A549 treated with GW870086 at 1 μM for 4 hours (cell line): ENCODE results near the gene ATP8A2. TPM values are rescaled to one million over a fixed set of nuclear protein-coding genes. Genes with fewer than 3 reads are reported as not detected.

Experiments
- total RNA-seq: library from RNA; stranded (reverse); fragments of 200-300 nt; extraction: Qiagen RNA extraction; gene quantifications from 5 replicates; pipeline ENCODE4 v1.2.3, GENCODE V29; 2022; ENCODE audit warnings: low read depth

ATP8A2 gene
- total RNA-seq = 0.01 TPM in 1 of 5 replicates, not detected in the others

GRCh38 chr13:25371875-25372283 lies at the start of gene ATP8A2:
Gene ATP8A2, plus strand, starts transcription at chr13:25371974. Its CDS starts 239 bp downstream, at chr13:25372213.

GRCh38 chr13:26051657-26052311 lies 680.0 kb downstream of the ATP8A2 start, which contains the start of gene SHISA2:
Gene SHISA2, minus strand, starts transcription at chr13:26052016. Its CDS starts 1,041 bp downstream, at chr13:26050975.

Other genes starting within 250 kb of the ATP8A2 start
- gene AMER2, start 199.7 kb upstream of the ATP8A2 start, total RNA-seq = not detected in 5 replicates
- gene MTMR6, start 84.5 kb upstream of the ATP8A2 start, total RNA-seq = 6.3 to 10.4 TPM (median 9.4 TPM) in 5 replicates
- gene NUP58, start 70.3 kb upstream of the ATP8A2 start, total RNA-seq = 17.5 to 20.4 TPM (median 18.6 TPM) in 5 replicates